ENCODE results near the gene RASGRF2.

Gene RASGRF2

GRCh38 chr5:81167544-81167943 lies 207.4 kb downstream of the RASGRF2 start:
- no peak overlapping the region for H3K4me3 ChIP-seq (replicated peaks; ENCODE audit: low read depth, low read length)
- no peak for TF ChIP-seq CTCF (IDR thresholded peaks at IDR 0.05; ENCODE audit: low read depth, low read length, missing control alignments)
- DNase-seq (ENCODE audit: extremely low read depth, low read depth): no peak

GRCh38 chr5:81169924-81170323 lies 209.8 kb downstream of the RASGRF2 start:
- H3K4me3 ChIP-seq (replicated peaks; ENCODE audit: low read depth, low read length): no peak overlapping the region
- TF ChIP-seq CTCF (IDR thresholded peaks at IDR 0.05; ENCODE audit: low read depth, low read length, missing control alignments): no peak
- DNase-seq (ENCODE audit: extremely low read depth, low read depth): no peak

- no peak overlapping the region for H3K4me3 ChIP-seq (replicated peaks; ENCODE audit: low read depth, low read length)
- no peak for TF ChIP-seq CTCF (IDR thresholded peaks at IDR 0.05; ENCODE audit: low read depth, low read length, missing control alignments)
- no peak for DNase-seq (ENCODE audit: extremely low read depth, low read depth)
Observed at GRCh38 chr5:81171769-81172168, 211.6 kb downstream of the RASGRF2 start.

- no peak overlapping the region for H3K4me3 ChIP-seq (replicated peaks; ENCODE audit: low read depth, low read length)
- no peak for TF ChIP-seq CTCF (IDR thresholded peaks at IDR 0.05; ENCODE audit: low read depth, low read length, missing control alignments)
- DNase-seq (ENCODE audit: extremely low read depth, low read depth): no peak
Observed at GRCh38 chr5:81172710-81173109, 212.5 kb downstream of the RASGRF2 start.

GRCh38 chr5:81177061-81177460 lies 216.9 kb downstream of the RASGRF2 start:
- no peak for DNase-seq (ENCODE audit: extremely low read depth, low read depth)
- TF ChIP-seq CTCF (IDR thresholded peaks at IDR 0.05; ENCODE audit: low read depth, low read length, missing control alignments): no peak
- no peak overlapping the region for H3K4me3 ChIP-seq (replicated peaks; ENCODE audit: low read depth, low read length)

GRCh38 chr5:81179959-81180358 lies 219.8 kb downstream of the RASGRF2 start:
- DNase-seq (ENCODE audit: extremely low read depth, low read depth): no peak
- TF ChIP-seq CTCF (IDR thresholded peaks at IDR 0.05; ENCODE audit: low read depth, low read length, missing control alignments): no peak
- H3K4me3 ChIP-seq (replicated peaks; ENCODE audit: low read depth, low read length): no peak overlapping the region

GRCh38 chr5:81180780-81181460 lies 220.8 kb downstream of the RASGRF2 start:
- no peak for TF ChIP-seq CTCF (IDR thresholded peaks at IDR 0.05; ENCODE audit: low read depth, low read length, missing control alignments)
- no peak for DNase-seq (ENCODE audit: extremely low read depth, low read depth)

More at GRCh38 chr5:81180780-81181460, 220.8 kb downstream of the RASGRF2 start:
- H3K4me3 ChIP-seq (replicated peaks; ENCODE audit: low read depth, low read length): no peak overlapping the region

All from HFF-Myc (cell line).